GM19324 (cell line): ENCODE measurements around the gene MEIS2.

Source experiments
- ATAC-seq: cut with Tn5 transposase; IDR thresholded peaks from one replicate; pipeline ENCODE4 v1.9.1; 2021; ENCODE audit warnings: mild to moderate bottlenecking, moderate library complexity; ENCODE audit not compliant: unreplicated experiment, low FRiP score

Gene MEIS2

DNA sequence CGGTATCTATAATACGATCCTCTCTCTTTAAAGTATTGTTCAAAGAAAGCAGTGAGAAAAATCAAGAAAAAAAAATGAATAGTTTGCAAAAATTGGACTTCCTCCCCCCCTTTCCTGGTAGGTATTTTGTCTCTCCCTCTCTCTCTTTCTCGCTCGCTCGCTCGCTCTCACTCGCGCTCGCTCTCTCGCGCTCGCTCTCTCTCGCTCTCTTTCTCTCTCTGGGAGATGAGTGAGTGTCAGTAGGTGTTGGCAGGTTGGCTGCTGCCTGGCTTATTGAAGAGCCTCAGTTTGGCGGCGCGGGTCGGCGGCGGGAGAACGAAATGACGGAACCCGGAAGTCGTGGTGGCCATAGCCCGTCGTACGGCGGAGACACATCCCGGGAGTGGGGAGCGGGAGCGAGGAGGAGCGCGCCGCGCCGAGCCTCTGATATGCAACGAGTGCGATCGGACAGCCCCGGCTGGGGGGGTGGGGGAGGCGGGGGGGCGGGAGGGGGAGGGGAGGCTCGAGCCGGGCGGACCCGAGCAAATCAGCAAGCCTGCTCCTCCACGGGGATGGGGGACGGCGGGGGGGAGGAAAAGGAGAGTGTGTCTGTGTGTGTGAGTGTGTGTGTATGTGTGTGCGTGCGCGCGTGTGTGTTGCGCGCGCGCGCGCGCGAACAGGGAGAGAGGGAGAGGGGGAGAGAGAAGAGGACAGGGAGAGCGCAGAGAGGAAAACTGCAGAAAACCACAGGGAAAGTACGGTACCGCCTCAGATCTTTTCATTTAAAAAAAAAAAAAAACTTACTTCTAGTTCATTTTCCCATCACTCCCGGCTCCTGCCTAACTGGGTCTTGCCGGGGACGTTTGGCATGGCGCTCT, at the start of gene MEIS2:
TSS of gene MEIS2 (minus strand) at position 441 of the 857 bp plus-strand sequence. CDS start 1,083 bp downstream, outside the sequence.
- ATAC-seq: no peak

DNA sequence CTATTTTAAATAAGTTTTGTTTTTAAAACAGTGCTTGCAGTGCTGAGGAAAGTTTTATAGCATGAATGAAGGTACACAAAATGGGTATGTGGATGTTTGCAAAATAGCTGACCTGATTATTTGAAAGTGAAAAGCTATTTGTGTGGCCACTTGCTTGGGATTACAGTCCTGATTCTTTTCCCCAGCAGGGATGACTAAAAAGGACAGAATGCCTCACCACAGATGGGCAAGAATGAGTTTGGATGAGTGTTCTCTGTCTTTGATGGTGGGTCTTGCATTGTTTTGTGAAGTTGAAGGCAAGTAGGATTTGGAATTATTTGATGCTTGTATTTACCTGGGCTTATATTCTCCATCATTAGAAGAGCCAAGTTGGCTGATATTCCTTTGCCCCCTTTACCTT, 48.8 kb upstream of the MEIS2 start:
- ATAC-seq: no peak

- ATAC-seq: no peak
Measured at GRCh38 chr15:37148714-37149113, 48.4 kb upstream of the MEIS2 start.

DNA sequence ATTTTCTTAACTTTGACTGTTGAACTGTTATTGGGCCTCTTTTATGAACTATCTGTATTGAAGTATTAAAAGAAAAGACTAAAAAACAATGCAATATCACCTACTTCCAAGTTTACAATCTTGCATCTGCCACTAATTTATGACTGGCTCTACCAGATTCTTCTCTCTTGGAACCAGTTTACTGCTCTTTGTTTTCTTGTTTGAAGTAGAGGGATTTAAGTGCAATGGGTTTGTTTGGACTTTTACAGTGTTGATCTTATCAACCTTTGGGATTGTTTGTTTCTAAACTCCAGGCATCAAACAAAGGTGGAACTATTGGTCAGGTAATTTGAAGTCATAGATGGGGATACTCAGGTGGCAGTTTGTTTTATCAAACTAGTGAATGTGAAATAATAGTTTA, 43.0 kb upstream of the MEIS2 start:
- ATAC-seq: no peak

DNA sequence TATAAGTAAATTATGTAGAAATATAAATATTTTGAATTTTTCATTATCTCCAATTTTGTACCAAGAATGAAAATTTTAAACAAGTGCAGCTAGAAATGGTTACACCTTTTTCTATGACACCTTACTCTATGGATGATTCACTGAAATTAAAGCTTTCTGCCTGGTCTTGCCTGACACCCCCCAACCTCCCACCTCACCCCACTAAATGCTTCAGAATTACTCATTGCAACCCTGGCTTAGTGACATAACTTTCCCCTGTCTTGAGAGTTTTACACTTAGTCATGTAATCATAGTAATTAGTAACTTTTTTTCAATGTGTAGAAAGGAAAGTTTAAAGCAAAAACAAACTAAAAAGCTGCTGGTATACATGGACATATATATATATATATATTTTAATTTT, 42.0 kb upstream of the MEIS2 start:
- ATAC-seq: no peak

- no peak for ATAC-seq
Measured at GRCh38 chr15:37140531-37141058, 40.2 kb upstream of the MEIS2 start.

- ATAC-seq: no peak
Measured at GRCh38 chr15:37138591-37139215, 38.4 kb upstream of the MEIS2 start.

DNA sequence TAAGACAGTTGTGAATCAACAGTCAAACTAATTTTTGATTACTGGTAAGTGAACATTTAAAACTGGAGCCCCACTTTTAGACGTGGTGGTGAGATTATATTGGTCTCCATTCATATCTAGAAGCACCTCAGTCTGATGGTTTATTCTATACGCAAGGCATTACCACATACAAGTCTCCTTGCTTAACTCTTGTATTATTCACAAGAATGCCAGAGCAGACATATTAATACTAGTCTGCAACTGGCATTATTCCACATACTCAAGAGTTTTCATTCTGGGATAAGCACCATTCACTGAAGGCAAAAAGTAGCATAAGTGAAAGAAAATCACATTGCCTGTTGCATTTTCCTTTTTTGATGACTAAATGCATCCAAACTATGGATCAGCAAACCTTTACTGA, 36.9 kb upstream of the MEIS2 start:
- no peak for ATAC-seq

DNA sequence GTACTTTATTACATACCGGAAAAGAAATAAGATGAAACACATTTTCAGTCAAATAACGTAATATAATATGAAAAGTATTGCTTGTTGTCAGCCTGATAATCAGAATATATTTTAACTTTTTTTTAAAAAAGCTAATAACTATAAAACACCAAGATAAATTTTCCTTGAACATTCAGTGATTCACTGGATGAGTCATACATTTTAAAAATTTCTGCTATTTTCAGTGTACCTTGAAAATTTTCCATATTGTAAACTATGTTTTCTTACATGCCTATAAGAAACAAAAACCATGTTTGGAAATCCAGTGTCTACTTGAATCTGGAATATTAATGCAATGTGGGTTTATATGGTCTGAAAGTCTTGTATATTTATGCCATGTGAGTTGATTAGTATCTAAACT, 36.3 kb upstream of the MEIS2 start:
- no peak for ATAC-seq

- ATAC-seq: peak; percentile 67
Measured at GRCh38 chr15:37135225-37135624, 34.9 kb upstream of the MEIS2 start.

DNA sequence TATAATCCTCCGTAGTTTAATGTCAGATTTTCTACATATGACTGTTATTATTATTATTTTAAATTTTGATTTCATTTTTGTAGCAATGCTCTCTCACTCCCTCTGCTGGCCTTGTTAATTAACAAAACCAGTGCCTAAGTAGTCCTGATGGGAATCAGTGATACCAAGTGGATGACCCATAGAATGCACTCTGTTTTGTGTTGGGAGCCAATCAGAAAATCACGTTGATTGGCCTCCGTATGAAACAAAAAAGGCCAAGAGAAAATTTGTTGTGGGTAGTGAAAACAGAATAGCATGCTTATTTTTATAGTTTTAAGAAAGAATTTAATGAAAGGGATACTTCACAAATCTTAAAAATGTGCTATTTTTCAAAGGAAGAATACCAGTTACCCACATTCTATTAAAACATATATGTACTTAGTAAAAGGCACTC, 34.4 kb upstream of the MEIS2 start:
- no peak for ATAC-seq

- no peak for ATAC-seq
Measured at GRCh38 chr15:37134244-37134643, 33.9 kb upstream of the MEIS2 start.

DNA sequence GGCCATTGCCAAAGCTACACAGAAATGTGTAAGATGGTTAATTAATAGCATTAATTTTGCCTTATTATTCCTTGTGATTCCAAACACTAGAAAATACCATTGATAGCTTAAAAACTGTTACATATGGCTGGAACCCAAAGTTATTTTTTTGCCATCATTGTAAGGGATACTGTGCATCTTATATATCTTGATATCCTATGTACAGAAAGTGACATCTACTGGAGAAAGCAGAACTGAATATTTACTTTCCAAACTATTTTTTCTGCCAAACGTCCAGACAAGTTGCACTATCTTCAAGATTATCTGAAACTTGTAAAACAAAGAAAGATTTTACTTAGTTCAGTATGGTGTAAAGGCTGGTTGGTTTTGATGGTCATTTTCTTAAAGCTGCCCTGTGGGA, 33.3 kb upstream of the MEIS2 start:
- no peak for ATAC-seq

DNA sequence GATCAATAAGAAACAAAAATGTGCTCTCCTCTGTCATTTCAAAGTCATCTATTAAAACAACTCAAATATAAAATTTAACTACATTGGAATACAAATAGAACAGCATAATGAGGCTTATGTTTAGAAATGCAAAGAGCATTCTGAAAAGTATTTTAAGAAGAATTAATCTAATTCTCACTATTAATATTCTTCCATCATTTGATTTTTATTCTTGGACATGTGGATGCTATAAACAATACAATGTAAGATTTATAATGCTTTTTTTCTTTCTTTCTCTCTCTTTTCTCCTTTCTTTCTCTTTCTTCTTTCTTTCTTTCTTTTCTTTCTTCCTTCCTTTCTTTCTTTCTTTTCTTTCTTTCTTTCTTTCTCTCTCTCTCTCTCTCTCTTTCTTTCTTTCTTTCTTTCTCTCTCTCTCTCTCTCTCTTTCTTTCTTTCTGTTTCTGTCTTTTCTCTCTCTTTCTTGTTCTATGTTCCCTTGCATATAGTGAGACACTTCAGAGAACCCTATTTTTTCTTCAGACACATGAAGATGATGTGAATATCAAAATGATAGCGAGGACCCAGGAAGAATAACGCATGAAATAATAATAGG, 32.6 kb upstream of the MEIS2 start:
- ATAC-seq: no peak

DNA sequence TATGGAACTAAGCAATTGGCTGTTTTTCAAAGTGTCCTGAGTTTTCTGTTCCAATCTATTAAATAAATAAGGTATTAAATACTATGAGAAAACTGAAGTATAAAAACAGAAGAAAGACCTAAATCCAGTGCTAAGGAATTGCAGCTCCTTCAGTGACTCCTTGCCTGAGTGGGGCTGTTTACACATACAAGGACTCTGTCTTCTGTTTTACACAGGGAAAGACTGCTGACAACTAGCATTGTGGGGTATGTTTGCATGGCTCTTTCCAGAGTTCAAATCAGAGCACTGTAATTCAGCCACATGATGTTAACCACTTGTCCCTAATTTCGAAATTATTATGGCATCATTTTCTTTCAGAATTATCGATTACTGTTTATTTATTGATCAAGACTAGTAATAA, 31.3 kb upstream of the MEIS2 start:
- ATAC-seq: no peak

DNA sequence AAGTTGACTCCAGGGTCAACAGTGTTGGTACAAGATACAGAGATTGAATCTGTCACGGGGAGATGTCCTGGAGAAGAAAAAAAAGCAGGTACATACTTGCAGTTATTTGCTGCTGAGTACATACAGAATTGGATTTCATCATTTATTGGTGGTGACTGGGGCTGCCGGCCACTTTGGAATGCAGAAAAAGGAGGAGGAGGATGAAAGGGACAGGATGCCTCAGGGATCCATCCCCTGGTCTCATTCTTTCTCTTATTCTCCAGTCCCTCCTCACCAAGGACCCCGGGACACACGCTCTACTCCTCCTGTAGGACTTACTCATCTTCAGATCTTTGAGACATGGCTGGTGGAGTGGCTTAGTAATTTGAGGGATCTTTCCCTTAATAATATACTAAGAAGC, 30.0 kb upstream of the MEIS2 start:
- no peak for ATAC-seq

DNA sequence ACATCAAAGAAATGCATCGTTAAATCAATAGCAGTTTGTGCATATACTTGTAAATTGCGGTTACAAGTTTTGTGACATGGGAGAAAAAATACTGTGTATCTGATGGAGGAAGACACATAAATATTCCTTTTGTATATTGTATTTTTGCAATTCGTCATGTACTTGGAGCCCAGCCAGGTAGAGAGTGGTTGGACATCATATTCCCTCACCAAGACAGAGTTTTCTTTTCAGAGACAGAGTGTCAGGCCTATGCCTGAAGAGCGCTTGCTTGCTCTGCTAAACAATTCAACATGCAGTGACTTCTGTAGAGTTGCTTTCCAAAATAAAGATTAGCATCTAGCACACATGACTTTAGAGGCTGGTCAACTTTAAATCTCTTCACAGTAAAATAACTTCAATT, 24.8 kb upstream of the MEIS2 start:
- no peak for ATAC-seq

GRCh38 chr15:37124331-37124730, 24.0 kb upstream of the MEIS2 start:
- ATAC-seq: no peak

GRCh38 chr15:37122703-37123102, 22.4 kb upstream of the MEIS2 start:
- no peak for ATAC-seq

DNA sequence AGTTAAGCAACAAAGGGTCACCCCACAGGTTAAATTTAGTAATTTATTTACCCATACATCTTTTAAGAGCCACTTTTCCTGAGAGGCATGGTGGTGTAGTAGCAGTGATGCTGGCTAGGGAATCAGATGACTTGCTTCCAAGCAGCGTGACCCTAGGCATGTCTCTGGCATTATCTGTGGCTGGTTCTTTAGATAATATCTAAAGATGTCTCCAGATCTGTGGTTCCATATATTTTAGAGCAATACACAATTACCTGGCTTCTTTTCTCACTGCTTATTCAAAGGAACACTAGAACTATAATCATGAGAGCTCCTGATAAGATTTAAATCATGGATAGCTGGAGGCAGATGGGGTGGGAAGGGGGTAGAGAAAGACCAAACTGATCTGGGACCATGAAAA, 21.1 kb upstream of the MEIS2 start:
- ATAC-seq: no peak

DNA sequence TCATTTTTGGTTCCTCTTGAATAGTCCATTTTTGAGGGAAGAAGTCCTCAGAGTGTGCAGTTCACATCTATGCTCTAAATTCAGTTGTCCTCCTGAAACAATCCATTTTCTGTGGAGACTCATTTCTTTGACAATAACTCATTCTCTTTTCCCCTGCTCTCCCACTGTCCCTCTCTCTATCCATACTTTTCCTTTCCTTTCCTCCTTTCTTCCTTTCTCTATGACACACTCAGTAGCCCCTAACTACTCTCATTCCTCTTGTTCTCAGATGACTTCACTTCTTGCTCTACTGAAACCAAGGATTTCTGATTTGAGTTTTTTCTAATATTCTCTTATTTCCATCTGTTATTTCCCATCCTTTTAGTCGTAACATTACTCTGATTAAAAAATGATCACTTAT, 16.7 kb upstream of the MEIS2 start:
- ATAC-seq: no peak
